ACC112 (cell line): Measurements from ENCODE around the gene NCBP2L.
"Not testable (repeated sequence)": the region's sequence is repeated elsewhere in the genome, so short reads cannot be mapped to it uniquely, and the experiment has no call there.

Source experiments
- H2AFZ ChIP-seq: fragments of 200-600 bp; sonication (generic); one replicate; pipeline ENCODE4 v1.6.0; 2017; ENCODE audit warnings: antibody characterized with exemption, low read length; ENCODE audit not compliant: unreplicated experiment
- H3K27ac ChIP-seq: fragments of 200-600 bp; sonication (generic); 2 replicates; pipeline ENCODE4 v1.5.1; 2014; ENCODE audit warnings: low read depth, mild to moderate bottlenecking, antibody characterized with exemption, low read length, moderate library complexity
- H3K27me3 ChIP-seq: fragments of 200-600 bp; sonication (generic); 2 replicates; pipeline ENCODE4 v1.6.1; 2014; ENCODE audit warnings: mild to moderate bottlenecking, antibody characterized with exemption, low read length, moderate library complexity, mixed read lengths; ENCODE audit not compliant: insufficient read depth
- H3K36me3 ChIP-seq: fragments of 200-600 bp; sonication (generic); 2 replicates; pipeline ENCODE4 v1.6.1; 2016; ENCODE audit warnings: mild to moderate bottlenecking, antibody characterized with exemption, low read length, moderate library complexity, mixed read lengths; ENCODE audit not compliant: insufficient read depth
- H3K4me1 ChIP-seq: fragments of 200-600 bp; sonication (generic); one replicate; pipeline ENCODE4 v1.6.1; 2016; ENCODE audit warnings: low read length, mixed read lengths; ENCODE audit not compliant: insufficient read depth, unreplicated experiment, control insufficient read depth
- H3K4me3 ChIP-seq: fragments of 200-600 bp; sonication (generic); 2 replicates; pipeline ENCODE4 v1.5.1; 2014; ENCODE audit warnings: mild to moderate bottlenecking, low read depth, low read length
- H3K79me2 ChIP-seq: fragments of 200-600 bp; sonication (generic); one replicate; pipeline ENCODE4 v1.6.0; 2016; ENCODE audit warnings: low read length; ENCODE audit not compliant: control insufficient read depth, unreplicated experiment, insufficient read depth

Gene NCBP2L

DNA sequence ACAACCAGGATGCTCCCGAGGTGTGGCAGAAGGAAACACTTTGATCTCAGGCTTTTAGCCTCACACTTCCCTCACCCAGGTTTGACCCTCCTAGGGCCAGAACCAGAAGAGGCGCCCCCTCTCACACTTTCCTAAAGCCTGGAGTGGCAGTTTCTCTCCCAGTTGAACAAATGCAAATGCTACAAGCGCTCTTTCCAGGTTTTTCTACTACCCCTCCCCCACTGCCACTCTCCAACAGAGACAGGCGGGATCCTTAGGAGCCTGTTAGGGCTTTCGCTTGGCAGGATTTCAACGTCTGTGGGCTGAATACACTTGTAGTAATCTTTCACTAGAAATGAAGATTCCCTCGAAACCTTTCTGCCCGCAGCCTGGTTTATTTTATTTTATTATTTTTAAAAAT lies 4.3 kb upstream of the NCBP2L start:
- no peaks in the 10 kb centered on the region for H3K36me3 ChIP-seq
- no peak overlapping the region for H3K27ac ChIP-seq
- H3K27me3 ChIP-seq: no peaks in the 10 kb centered on the region
- no peak overlapping the region for H3K4me3 ChIP-seq
- no peaks in the 10 kb centered on the region for H3K79me2 ChIP-seq
- H2AFZ ChIP-seq: no peak overlapping the region
- H3K4me1 ChIP-seq: no peaks in the 10 kb centered on the region

DNA sequence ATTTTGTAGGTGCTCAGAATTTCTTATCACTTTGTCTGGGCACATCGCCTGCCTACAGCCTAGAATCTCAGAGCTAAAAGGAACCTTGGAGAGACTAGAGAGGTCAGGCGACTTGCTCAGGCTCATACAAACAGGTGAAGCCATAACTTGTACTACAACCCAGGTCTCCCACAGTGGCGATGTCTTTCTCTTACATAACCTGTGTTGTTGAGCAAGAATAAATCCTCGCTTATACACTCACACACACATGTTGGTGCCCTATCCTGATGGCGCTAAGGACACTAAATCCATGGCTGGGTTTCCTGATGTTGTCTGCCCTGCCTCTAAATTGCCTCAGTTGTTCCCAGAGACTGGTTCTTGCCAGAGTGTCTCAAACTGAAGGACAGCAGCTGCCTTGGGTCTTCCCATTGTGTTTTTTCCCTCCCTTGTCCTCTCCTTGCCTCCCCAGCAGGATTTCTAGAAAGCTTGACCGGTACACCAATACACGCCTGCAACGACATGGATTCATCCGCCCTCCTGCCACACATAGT lies 3.6 kb upstream of the NCBP2L start:
- Histone ChIP-seq H3K4me1 (no peaks in the 10 kb centered on the region), H3K79me2 (no peaks in the 10 kb centered on the region), H3K27me3 (no peaks in the 10 kb centered on the region), H3K27ac (no peak overlapping the region), H2AFZ (no peak overlapping the region), H3K36me3 (no peaks in the 10 kb centered on the region), H3K4me3 (peak overlapping the region; percentile 82; the same call in 1 of the 2 replicates)

DNA sequence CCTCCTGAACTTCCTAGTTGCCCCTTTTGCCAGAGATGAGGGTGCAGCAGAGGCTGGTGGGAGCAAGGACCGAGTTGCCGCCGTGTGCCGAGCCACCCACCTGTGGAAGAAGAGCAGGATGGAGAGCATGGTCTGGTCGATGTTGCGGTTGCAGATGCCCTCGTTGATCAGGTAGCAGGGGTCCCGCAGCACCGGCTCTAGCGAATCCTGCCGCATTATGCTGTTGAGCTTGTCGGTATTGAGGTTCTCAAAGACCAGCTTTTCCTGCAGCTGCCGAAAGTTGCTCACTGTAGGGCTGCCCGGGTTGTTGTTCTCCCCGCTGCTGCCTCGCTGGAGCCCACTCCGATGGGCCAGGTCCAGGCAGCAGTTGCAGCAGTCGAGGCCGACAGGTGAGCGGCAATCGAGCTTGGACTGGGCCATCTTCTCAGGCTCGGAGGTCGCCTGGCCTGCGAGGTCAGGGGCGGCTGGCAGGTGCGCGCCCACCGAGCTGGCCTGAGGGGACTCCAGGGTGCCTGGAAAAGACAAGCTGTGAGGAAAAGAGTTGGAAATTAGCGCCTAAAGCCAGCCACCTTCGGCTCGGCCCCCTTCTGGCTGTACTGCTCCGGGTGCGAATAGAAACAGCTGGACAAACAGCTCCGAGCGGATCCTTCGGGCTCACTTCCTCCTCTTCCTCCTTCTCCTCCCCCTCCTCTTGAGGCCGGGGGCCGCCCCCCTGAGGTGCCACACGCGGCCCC lies 2.4 kb upstream of the NCBP2L start:
- Histone ChIP-seq H3K27me3 (no peaks in the 10 kb centered on the region), H3K27ac (peak overlapping the region; percentile 73; the same call in 1 of the 2 replicates), H2AFZ (peak overlapping the region; percentile 59), H3K36me3 (no peaks in the 10 kb centered on the region), H3K4me3 (peak overlapping the region; percentile 82), H3K4me1 (no peaks in the 10 kb centered on the region), H3K79me2 (no peaks in the 10 kb centered on the region)

GRCh38 chrX:107775734-107776511 lies 1.6 kb upstream of the NCBP2L start, which contains the start of gene TSC22D3:
TSC22D3 (minus strand) TSS chrX:107775787; CDS start chrX:107775419, 368 bp downstream.
- Histone ChIP-seq H2AFZ (peak within 1 kb of the TSS; percentile 59), H3K79me2 (no peaks in the 10 kb centered on the region), H3K36me3 (no peaks in the 10 kb centered on the region), H3K4me3 (peak within 1 kb of the TSS; percentile 82), H3K4me1 (no peaks in the 10 kb centered on the region), H3K27me3 (no peaks in the 10 kb centered on the region), H3K27ac (peak within 1 kb of the TSS; percentile 73)

DNA sequence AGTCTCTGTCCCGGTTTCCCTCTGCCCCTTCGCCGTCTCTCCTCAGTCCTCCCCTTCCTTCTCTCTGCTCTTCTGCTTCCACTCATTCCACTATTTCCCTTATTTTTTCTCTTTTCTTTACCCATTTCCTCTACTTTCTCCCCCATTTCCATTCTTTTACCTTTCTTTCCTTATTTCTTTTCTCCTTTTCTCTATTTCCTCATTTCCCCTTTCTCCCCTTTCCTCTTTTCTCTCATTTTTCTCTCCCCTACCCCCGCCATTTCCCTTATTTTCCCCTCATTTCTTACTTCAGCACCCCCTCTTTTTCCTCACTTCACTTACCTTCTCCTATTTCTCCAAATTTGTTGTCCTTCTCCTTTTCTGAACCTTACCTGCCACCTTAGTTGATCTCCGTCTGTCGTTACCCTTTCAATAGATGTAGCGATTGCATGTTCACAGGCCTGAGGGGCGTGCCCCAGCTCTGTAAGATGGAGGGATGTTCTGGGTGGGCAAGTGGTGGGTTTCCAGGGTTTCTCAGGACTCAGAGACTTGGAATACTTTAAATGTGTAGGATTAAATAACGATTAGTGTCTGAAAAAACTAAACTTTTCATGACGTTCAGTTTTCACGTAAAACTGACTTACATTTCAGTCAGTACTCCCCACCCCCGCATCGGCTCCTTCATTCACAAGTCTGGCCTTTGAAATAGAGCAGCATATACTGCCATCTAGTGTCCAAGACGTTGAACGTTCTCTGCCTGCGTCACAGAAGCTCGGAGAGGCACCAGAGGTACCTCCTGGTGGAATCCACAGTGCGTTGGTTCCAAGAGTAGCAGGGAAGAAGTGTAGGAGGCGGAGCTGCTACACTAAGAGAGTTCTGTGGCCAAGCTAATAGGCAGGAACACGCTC lies 641 bp upstream of the NCBP2L start:
- Histone ChIP-seq H3K4me1 (no peaks in the 10 kb centered on the region), H3K79me2 (no peaks in the 10 kb centered on the region), H3K36me3 (no peaks in the 10 kb centered on the region), H2AFZ (peak overlapping the region; percentile 38), H3K27me3 (no peaks in the 10 kb centered on the region), H3K27ac (peak overlapping the region; percentile 73), H3K4me3 (peak overlapping the region; percentile 82)

DNA sequence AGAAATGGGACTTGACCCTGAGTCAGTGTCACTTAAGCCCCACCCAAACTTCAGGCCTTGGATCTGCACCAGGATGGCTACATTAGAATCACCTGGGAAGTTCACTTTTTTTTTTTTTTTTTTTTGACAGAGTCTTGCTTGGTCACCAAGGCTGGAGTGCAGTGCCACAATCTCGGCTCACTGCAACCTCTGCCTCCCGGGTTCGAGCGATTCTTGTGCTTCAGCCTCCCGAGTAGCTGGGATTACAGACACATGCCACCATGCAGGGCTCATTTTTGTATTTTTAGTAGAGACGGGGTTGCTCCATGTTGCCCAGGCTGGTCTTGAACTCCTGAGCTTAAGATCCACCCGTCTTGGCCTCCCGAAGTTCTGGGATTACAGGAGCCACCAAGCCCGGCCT lies 3.0 kb downstream of the NCBP2L start:
- Histone ChIP-seq H3K4me1 (no peaks in the 10 kb centered on the region), H3K4me3 (no peak overlapping the region), H3K27me3 (no peaks in the 10 kb centered on the region), H3K27ac (no peak overlapping the region), H2AFZ (no peak overlapping the region), H3K79me2 (no peaks in the 10 kb centered on the region), H3K36me3 (no peaks in the 10 kb centered on the region)

- Histone ChIP-seq H3K27ac (no peak overlapping the region), H3K27me3 (0 out of 2 replicates have a peak, but pooled peaks cover 3% of the 10 kb centered on the region)
Observed at GRCh38 chrX:107787827-107788226, 10.3 kb downstream of the NCBP2L start.

DNA sequence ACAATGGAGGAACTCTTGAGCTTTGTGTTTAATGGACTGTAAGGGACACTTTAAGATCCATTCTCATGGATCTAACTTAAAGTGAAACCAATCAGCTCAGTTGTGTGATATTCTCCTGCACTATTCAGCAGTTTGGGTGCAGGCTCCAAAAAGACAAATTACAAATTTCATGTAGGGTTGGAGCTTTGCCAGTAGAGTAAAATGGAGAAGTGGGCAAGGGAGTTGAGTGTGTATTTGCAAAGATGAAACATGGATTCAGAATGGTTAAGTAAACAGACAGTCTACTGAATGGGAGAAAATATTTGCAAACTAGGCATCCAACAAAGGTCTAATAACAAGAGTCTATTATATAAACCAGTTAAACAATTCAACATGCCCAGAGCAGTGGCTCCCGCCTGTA lies 26.9 kb downstream of the NCBP2L start:
- Histone ChIP-seq H3K4me3 (no peak overlapping the region), H3K79me2 (no peaks in the 10 kb centered on the region), H2AFZ (no peak overlapping the region), H3K36me3 (no peaks in the 10 kb centered on the region), H3K27me3 (no peaks in the 10 kb centered on the region), H3K27ac (no peak overlapping the region), H3K4me1 (no peaks in the 10 kb centered on the region)

More at GRCh38 chrX:107787827-107788226, 10.3 kb downstream of the NCBP2L start:
- Histone ChIP-seq H2AFZ (no peak overlapping the region), H3K79me2 (no peaks in the 10 kb centered on the region), H3K4me3 (no peak overlapping the region), H3K36me3 (no peaks in the 10 kb centered on the region), H3K4me1 (no peaks in the 10 kb centered on the region)

DNA sequence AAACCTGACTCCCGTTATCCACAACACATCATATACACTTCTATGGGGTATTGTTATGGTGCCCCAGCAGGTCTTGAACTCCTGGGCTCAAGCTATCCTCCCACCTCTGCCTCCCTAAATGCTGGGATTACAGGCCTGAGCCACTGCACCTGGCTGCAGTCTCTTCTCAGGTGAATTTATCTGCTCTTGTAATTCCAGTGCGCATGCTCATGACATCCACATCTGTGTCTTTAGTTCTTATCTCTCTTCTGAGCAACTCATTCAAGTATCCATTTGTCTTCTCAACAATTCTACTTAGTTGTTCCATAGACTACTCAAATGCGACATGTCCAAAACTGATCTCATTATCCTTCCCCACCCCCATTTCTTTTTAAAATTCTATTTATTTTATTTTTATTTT lies 27.6 kb downstream of the NCBP2L start:
- Histone ChIP-seq H3K79me2 (no peaks in the 10 kb centered on the region), H3K4me3 (no peak overlapping the region), H3K36me3 (no peaks in the 10 kb centered on the region), H3K27me3 (no peaks in the 10 kb centered on the region), H3K4me1 (no peaks in the 10 kb centered on the region), H3K27ac (no peak overlapping the region), H2AFZ (no peak overlapping the region)

DNA sequence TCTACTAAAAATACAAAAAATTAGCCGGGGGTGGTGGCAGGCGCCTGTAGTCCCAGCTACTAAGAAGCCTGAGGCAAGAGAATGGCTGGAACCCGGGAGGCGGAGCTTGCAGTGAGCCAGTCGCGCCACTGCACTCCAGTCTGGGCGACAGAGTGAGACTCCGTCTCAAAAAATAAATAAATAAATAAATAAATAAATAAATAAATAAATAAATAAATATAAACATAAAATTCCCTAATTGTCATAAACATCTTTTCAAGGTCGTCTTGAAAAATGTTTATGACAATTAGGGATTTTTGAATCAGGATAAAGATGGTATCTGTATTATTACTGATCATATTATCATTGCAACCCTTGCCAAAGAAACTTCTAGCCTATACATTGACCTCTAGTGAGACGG lies 32.5 kb downstream of the NCBP2L start:
- not testable (repeated sequence) for H3K27ac ChIP-seq, H3K27me3 ChIP-seq, H3K79me2 ChIP-seq, H3K4me1 ChIP-seq, H3K36me3 ChIP-seq, H2AFZ ChIP-seq, H3K4me3 ChIP-seq
